AG09319 (cell line): ENCODE results near the gene CXCR5.

Source experiments
- DNase-seq: peaks from one replicate; pipeline ENCODE4 v3.0.0-alpha.2; 2010; ENCODE audit warnings: low read depth; ENCODE audit errors: extremely low read depth
- CTCF ChIP-seq: IDR thresholded peaks from 2 replicates; pipeline ENCODE4 v1.5.1; 2011; ENCODE audit warnings: low read depth, mild to moderate bottlenecking, inconsistent platforms, low read length, moderate library complexity

Gene CXCR5

GRCh38 chr11:118843565-118843964 lies 40.1 kb upstream of the CXCR5 start:
- no peak for DNase-seq
- no peak for TF ChIP-seq CTCF

- TF ChIP-seq CTCF, result no peak
These were observed 38.3 kb upstream of the CXCR5 start for GRCh38 chr11:118845369-118845768.

GRCh38 chr11:118846181-118846935 lies 37.3 kb upstream of the CXCR5 start:
- no peak for TF ChIP-seq CTCF
- no peak for DNase-seq

More at GRCh38 chr11:118845369-118845768, 38.3 kb upstream of the CXCR5 start:
- no peak for DNase-seq

- TF ChIP-seq CTCF, result no peak
- no peak for DNase-seq
These were observed 33.9 kb upstream of the CXCR5 start for GRCh38 chr11:118849825-118850224.

GRCh38 chr11:118851970-118852369 lies 31.7 kb upstream of the CXCR5 start:
- DNase-seq, result no peak
- TF ChIP-seq CTCF, result no peak

GRCh38 chr11:118853678-118854077 lies 30.0 kb upstream of the CXCR5 start:
- TF ChIP-seq CTCF, result no peak
- DNase-seq, result no peak

- TF ChIP-seq CTCF, result no peak
- DNase-seq, result no peak
These were observed 27.4 kb upstream of the CXCR5 start for GRCh38 chr11:118856314-118856713.
